Subcutaneous adipose tissue (tissue), 4 donors: ENCODE data around the gene RASGRP3. TPM values are rescaled to one million over a fixed set of nuclear protein-coding genes. Genes with fewer than 3 reads are reported as not detected.

Source experiments
- CTCF ChIP-seq: fragments of 450-650 bp; IDR thresholded peaks from one replicate; pipeline ENCODE4 v1.5.1; 2016; ENCODE audit warnings: low read depth, mild to moderate bottlenecking, control low read depth, antibody characterized with exemption, moderate library complexity
- total RNA-seq, 4 donors: library from RNA; depleted of rRNA; stranded (reverse); fragments of >200 nt; gene quantifications; one replicate each; pipeline ENCODE4 v1.1.0, GENCODE V29; 2016

Gene RASGRP3
- total RNA-seq, 4 donors from 2014 or later = 9.5 to 63.9 (median 33.2) TPM

DNA sequence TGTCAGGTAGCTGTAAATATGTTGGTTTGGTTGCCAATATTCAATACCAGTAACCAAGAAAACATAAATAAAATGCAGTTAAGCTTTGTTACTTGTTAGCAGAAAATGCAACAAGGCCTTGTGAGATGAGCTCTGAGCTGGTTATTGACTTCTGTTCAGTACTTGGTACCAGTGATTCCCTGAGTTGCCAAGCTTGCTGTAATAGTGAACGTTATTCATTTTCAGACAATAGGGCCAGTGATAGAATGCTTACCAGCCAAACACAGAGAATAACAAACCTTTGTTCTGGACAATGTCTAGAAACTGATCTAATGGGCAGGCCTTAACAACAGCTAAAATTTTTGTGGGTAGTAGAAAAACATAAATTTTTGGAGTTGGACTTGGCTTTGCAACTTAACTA is 29.5 kb downstream of the RASGRP3 start:
- TF ChIP-seq CTCF = no peak

GRCh38 chr2:33509908-33510585 is 33.6 kb downstream of the RASGRP3 start:
- no peak for TF ChIP-seq CTCF

GRCh38 chr2:33510586-33510968 is 34.1 kb downstream of the RASGRP3 start:
- no peak for TF ChIP-seq CTCF

GRCh38 chr2:33511141-33511540 is 34.7 kb downstream of the RASGRP3 start:
- no peak for TF ChIP-seq CTCF

DNA sequence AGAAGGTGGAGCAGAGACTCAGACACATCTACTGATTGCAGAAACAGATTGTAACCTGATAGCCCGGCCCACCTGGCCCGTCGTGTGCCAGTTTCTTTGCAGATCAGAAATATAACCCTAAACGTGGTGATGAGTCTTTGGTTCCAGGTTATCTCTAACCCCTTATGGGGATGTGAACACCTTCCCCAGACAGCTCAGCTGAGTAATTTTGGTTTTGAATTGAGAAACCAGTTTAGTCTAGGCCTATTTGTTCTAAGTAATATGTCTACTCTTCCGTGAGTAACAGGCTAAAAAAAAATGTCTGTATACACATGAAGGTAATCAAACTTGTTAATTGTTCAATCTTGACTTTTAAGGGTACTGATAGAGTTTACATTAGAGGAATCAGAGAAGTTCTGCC is 35.7 kb downstream of the RASGRP3 start:
- no peak for TF ChIP-seq CTCF

GRCh38 chr2:33513480-33513879 is 37.0 kb downstream of the RASGRP3 start:
- no peak for TF ChIP-seq CTCF

DNA sequence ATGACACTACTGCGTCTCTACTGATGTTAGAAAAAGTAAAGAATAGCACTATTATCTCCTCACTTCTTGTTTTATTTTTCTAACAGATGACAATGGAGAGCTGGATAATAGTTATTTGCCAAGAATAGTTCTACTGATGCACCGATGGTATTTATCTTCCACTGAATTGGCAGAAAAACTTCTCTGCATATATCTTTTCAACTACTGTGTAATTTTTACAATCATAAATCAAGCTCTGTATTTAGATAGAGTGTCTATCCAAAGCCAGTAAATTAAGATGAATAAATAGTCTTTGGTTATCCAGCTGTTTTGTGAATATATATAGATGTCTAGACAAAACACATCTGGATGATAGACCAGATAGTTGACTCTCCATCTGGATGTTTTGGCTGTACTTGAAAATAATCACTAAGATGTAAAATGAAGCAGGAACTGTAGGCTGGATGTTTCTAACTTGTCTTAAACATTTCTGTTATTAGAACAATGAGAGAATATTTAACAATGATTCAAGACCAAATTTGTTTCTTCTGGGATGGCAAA is 40.1 kb downstream of the RASGRP3 start:
- TF ChIP-seq CTCF = no peak
